T follicular helper cell (primary cell): ENCODE data around the gene MFF.
"Not testable (repeated sequence)": the region's sequence is repeated elsewhere in the genome, so short reads cannot be mapped to it uniquely, and the experiment has no call there.

ENCODE experiments used
- DNase-seq: peaks from one replicate; pipeline ENCODE4 v3.0.0-alpha.2; 2020; ENCODE audit warnings: low read depth

Gene MFF

DNA sequence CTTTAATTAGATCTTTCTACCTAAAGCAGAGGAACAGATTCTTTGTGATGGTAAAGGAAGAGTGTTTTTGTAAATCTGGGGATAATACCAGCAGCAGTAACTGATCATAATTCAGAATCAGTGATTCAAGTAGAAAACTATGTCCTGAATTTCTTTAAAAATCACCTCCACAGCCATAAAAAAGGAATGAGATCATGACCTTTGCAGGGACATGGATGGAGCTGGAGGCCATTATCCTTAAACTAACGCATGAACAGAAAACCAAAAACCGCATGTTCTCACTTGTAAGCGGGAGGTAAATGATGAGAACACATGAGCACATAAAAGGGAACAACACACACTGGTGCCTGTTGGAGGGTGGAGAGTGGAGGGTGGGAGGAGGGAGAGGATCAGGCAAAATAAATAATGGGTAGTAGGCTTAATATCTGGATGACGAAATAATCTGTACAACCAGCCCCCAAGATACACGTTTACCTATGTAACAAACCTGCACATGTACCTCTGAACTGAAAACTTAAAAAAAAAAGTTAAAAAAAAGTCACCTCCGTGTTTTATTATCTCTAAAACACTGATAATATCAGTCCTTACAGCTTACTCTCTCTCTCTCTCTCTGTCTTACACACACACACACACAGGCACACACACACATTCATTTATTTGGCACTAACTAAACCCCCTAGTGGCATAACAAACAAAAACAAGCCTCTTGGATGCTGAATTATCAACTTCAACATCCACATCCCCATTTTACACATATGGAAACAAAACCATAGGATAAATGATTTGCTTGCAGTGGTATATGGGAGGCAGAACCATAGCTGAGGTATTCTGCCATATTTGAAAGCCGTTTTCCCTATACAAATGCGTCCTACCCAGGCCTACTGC, 52.7 kb downstream of the MFF start:
- DNase-seq: no peak

DNA sequence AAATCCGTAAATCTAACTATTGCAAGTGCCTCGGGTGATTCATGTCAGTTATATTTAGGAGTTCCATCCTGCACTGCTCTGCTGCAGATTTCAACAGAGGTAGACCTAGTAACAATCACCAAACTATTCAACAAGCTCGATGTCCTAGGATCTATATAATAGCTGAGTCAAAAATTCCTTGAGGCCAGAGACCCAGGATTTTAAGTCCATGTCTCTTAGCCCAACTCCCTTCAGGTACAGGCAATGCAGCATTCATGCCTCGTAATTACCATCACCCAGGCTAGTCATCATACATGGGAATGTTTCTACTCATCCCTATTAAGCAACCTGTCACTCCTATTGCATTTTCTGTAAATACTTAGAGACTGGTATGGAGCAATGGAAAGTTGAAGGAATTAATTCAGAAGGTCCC, 53.3 kb downstream of the MFF start:
- DNase-seq: no peak

DNA sequence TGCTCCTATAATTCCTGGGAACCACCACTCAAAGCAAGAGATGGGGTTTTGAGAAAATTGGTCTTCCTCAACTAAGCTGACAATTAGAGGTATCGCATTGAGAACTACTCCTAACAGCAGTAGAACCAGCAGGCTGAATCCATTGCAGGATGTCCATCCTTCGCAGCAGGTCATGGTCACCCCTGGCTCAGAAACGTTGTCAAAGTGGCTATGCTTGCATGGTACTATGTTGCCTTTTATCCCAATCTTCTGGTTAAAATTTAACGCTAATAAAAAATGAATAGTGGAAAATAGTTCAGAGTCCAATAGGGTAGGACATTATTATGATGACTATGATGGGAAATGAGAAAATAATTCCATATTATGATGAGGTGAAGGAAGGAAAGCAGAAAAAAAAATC, 54.0 kb downstream of the MFF start, which contains the start of gene TM4SF20:
Gene TM4SF20, minus strand, starts transcription at position 212 of the 400 bp plus-strand sequence. Its CDS starts 38 bp downstream, at position 174.
- no peak for DNase-seq

- DNase-seq: not testable (repeated sequence)
Observed at GRCh38 chr2:227382241-227382835, 57.3 kb downstream of the MFF start.

DNA sequence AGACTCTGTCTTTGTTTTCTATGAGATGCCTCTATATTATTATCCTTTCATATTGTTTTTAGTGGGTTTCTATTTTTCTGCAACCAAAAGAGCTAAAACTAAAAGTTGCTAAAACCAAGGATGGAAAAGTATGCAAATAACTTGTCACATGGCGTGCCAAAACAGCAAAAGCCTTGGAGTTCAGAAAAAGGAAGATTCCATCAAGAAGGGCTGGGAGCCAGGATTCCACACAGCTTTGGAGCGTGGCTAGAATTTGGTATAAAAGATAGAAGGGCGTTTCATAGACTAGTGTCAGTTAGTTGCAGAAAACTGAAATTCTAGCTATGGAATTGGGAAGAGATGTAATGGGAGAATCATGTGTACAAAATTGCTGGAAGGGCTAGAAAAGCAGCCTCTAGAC, 58.6 kb downstream of the MFF start:
- no peak for DNase-seq

GRCh38 chr2:227386630-227387029, 61.6 kb downstream of the MFF start:
- DNase-seq: no peak

GRCh38 chr2:227387583-227387982, 62.5 kb downstream of the MFF start, which contains the start of gene SCYGR1:
SCYGR1 (minus strand) TSS chr2:227387949; CDS start chr2:227387949, 0 bp downstream.
- DNase-seq: not testable (repeated sequence)

GRCh38 chr2:227388537-227389011, 63.5 kb downstream of the MFF start:
- DNase-seq: no peak

- no peak for DNase-seq
Observed at GRCh38 chr2:227389231-227389630, 64.2 kb downstream of the MFF start.

- no peak for DNase-seq
Observed at GRCh38 chr2:227389661-227390060, 64.6 kb downstream of the MFF start.

DNA sequence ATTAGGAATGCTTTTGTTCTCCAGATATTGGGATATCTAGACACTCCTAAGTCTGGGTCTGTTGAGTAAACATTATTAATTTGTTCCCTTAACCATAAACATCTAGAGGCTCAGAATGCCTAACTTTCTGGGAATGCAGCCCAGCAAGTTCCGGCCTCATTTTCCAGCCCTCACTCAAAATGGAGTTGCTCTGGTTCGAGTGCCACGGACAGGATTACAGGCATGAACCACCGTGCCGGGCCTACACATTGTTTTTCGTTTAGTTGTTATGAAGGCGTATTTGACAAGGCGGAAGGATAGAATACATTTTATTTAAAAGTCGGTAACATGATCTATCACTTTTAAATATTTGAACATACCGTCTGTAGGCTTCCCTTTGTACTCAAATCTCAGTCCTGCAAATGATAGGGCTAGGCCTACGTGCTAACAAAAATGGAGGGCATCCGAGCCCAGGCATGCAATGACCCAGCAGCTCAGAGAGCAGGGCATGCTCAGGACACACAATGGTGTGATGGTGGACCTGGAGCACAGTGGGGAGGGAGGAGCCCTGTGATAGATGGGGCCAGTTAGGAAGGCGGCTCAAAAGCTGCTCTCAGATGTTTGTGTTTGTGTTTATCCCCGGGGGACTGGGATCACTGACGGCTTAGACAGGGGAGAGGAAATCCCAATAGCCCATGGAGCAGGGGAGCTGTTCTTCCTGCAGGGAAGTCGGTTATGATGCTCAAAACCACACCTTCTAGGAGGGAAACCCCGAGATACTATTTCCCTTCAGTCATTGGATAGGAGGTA, 65.6 kb downstream of the MFF start:
- no peak for DNase-seq

DNA sequence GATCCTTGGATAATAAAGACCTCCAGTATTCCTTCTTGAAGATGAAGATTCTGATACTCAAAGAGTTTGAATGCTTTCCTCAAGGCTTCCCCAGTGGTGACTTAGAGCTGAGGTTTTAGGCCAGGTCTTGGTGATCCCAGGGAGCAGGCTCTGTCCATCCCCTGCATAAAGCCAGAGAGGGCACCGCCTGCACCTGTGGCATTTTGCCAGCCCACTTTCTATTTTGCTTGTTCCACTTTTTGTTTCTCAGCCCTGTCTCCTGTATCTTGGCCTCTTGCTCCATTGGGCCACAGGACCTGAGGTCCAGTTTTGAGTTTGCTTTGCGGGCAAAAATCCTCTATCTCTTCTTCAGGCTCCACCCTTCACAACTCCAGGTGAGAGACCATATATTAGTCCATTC, 69.3 kb downstream of the MFF start:
- DNase-seq: no peak

DNA sequence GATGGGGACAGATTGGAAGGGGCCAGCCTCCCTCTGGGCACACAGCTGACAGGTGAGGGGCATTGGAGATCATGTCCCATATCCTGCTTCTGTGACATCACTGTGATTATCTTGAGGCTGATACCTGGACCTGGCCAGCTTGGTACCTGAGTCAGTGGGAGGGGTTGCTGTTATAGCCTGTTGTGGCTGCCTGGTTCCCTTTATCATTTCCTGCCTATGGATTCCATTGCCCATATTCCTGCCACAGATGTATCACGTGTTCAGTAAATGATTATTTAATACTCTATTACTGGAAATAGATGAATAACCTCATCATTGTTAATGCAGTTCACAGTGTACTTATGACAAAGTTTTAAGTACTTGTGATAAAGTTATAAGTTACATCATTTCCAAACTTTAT, 70.5 kb downstream of the MFF start:
- no peak for DNase-seq

- DNase-seq: no peak
Observed at GRCh38 chr2:227397562-227397961, 72.5 kb downstream of the MFF start.

DNA sequence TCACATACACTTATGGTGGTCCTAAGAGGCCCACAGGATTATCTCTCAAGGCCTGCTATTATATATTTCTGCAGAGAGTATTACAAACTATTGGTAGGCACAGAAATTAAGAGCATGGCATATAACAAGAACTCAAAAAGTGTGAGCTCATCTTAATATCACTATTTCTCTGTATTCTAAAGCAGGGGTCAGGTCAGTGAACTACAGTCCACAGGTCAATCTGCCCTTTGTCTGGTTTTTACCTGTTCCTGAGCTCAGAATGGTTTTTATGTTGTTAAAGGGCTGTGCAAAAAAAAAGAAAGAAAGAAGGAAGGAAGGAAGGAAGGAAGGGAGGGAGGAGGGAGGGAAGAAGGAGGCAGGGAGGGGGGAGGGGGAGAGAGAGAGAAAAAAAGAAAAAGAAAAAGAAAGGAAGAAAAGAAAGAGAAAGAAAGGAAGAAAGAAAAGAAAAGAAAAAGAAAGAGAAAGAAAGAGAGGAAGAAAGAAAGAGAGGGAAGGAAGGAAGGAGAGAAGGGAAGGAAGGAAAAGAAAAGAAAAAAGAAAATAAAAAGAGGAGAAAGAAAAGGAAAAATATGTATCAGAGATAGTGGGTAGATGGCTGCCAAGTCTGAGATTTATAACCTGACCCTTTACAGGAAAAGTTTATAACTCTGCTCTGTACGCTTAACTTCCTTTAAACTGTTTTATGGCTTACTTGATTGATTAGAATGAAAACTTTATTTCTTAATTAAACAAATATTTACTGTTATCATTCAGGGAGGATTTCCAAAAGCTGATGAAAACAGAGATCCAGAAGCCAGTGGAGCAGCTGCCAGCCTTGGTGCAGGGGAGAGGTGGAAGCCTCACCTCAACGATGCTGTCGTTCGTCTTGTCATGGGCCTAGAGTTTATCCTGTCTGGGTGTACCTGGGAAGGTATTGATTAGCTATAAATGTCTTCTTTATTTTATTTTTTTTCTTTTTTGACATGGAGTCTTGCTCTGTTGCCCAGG, 73.9 kb downstream of the MFF start:
- DNase-seq: no peak

GRCh38 chr2:227401550-227401949, 76.5 kb downstream of the MFF start:
- DNase-seq: no peak

DNA sequence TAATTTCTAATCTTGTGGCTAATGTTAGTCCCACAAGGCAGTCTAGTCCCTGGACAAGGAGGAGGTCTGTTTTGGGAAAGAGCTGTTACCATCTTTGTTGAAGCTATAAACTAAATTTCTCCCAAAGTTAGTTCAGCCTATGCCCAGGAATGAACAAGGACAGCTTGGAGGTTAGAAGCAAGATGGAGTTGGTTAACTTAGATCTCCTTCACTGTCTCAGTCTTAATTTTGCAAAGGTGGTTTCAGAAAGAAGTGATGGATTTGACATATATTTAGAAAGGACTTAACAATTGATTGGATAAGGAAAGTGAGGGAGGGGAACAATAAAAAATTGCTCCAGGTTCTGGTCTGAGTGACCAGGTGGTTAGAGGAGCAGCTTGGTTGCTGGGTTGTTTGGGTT, 77.3 kb downstream of the MFF start:
- no peak for DNase-seq

DNA sequence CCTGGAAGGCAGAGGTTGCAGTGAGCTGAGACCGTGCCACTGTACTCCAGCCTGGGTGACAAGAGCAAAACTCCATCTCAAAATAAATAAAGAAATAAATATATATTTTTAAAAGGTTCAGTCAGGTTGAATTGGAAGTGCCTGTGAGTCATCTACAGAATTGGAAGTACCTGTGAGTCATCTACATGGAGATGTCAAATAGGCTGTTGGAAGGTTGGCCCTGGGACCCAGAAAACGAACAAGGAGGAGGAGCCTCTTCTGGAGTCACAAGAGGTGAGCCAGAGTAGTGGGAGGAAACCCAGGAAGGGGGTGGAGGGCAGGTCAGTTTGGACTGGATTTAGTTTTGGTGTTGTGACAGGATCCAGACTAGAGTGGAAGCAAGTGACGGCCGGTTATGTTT, 77.9 kb downstream of the MFF start:
- DNase-seq: no peak

DNA sequence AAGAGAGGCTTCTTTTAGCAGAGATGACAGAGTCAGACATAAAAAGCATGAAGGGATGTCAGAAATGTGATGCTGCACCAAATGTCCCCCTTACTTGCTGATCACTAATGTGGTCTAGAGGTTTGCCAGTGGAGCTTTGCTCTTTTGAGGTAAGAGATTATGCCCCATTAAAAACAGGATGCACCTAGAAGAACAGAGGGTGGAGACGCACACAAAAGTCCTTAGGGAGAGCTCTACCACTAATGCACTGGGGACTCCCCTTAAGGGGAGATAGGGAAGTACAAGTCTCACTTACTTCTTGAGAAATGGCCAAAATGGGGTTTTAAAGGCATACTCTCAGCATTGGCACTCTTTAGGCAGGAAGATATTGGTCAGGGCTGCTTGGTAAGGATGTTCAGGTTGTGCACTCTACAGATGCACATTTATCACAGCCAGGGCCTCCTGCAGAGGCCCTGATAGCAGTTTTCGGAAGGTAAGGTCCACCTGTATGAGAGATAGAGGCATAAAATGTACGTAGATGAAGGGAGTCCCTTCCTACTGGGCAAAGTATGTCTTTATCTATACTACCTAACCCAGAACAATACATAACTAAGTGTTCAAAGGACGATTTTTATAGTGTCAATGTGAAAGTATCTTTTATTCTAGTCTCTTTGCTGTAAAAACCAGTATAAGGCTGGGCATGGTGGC, 79.7 kb downstream of the MFF start:
- DNase-seq: no peak
